Stimulated activated CD4-positive, alpha-beta T cell treated with anti-CD3 and anti-CD28 coated beads, Interleukin-12 subunit alpha, Interleukin-12 subunit beta, amount 100 ng/mL, for 48 hours (primary cell): ENCODE results near the gene UBAC2.
"Not testable (repeated sequence)": the region's sequence is repeated elsewhere in the genome, so short reads cannot be mapped to it uniquely, and the experiment has no call there.

Experiments used
- DNase-seq, 3 donors: peaks; one replicate each; pipeline ENCODE4 v3.0.0-alpha.2; 2020; ENCODE audit warnings: low read depth in 2 of 3, low spot score in 1 of 3

UBAC2 gene

DNA sequence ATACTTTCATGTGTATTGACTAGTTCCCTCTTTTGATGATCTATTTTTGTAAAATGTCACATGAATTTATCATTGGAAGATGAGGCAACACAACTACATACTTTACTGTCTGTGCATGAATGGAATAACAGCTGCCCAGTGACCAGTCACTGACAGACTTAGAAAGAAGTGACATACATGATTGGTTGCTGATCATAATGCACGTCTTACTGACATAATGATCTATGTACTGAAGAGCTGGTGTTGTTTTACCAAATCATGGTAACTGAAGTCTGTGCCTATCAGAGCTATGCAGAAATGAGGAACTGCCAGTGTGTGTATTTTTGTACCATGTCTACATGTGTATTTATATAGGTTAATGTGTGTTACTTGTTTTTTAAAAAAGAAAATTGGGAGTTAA is 31.1 kb downstream of the UBAC2 start:
- no peak for DNase-seq

DNA sequence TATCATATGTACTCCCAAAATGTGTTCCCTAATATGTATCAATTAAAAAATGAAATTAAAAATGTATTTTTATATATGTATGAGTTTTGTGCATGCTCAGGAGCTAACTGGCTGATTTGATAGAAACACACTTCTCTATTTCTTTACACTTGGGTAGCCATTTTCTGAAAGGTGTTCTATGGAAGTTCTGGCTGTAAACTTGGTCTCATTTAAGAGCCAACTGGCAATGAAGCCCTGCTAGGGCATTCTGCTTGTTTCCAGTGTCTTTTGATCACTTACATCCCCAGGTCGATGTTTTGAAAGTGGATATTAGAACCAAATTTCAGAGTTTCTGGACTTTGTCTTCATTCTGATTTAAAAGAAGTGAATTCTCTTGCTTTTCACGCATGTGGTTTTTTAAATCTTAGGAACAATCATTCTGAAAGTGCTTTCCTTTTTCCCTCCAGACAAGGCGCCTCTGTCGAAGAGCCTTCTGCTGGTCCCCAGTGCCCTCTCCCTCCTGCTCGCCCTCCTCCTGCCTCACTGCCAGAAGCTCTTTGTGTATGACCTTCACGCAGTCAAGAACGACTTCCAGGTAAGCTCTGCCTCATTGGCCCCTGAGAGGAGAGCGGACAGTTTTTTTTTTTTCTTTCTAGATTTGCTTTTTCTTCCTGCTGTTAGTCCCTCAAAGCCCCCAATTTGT is 37.5 kb downstream of the UBAC2 start:
- DNase-seq = no peak

GRCh38 chr13:99246100-99246499 is 45.4 kb downstream of the UBAC2 start:
- DNase-seq = no peak

DNA sequence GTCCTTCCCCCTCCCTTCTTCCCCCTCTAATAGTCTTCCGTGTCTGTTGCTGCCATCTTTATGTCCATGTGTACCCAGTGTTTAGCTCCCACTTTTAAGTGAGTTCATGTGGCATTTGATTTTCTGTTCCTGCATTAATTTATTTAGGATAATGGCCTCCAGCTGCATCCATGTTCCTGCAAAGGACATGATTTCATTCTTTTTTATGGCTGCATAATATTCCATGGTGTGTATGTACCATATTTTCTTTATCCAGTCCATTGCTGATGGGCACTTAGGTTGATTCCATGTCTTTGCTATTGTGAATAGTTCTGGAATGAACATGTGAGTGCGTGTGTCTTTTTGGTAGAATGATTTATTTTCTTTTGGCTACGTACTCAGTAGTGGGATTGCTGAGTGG is 48.5 kb downstream of the UBAC2 start:
- not testable (repeated sequence) for DNase-seq

GRCh38 chr13:99249606-99250005 is 49.0 kb downstream of the UBAC2 start:
- not testable (repeated sequence) for DNase-seq

DNA sequence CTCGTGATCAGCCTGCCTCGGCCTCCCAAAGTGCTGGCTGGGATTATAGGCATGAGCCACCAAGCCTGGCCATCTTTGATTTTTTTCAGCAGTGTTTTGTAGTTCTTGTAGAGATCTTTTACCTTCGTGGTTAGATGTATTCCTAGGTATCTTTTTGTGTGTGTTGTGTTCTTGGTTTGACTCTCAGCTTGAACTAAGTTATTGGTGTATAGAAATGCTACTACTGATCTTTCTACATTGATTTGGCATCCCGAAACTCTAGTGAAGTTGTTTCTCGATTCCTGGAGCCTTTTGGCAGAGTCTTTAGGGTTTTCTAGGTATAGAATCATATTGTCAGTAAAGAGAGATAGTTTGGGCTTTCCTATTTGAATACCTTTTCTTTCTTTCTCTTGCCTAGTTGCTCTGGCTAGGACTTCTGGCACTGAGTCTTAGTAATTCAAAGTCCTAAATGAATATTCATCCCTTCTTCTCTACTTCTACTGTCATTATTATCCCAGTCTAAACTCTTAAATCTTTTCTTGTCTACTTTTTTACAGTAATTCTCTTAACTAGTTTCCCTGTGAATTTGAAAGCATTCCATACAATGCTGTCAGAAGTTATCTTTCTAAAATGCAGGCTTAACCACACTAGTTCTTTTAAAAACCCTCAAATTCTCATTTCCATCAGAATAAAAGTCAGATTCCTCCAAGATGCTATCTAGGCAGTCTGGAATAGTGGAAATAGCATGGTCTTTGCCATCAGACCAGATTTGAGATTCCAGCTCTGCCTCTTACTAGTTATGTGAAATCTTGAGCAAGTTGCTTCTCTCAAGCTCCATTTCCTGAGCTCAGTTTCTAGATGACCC is 50.5 kb downstream of the UBAC2 start:
- DNase-seq = no peak

DNA sequence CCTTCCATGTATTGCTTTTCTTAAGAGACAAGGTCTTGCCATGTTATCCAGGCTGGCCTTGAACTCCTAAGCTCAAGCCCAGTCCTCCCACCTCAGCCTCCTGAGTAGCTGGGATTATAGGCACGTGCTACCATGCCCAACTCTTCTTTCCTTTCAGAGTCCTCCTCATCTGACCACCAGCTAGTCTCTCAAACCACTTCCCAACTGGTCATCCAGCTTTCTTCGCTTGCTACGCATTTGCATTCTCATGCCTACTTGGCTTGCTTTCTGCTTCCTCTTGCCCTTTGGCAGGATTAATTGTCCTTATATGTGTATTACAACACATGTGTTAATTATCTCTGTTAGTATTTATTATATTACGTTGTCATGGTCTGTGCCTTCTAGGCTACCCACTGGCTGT is 51.3 kb downstream of the UBAC2 start:
- no peak for DNase-seq

DNA sequence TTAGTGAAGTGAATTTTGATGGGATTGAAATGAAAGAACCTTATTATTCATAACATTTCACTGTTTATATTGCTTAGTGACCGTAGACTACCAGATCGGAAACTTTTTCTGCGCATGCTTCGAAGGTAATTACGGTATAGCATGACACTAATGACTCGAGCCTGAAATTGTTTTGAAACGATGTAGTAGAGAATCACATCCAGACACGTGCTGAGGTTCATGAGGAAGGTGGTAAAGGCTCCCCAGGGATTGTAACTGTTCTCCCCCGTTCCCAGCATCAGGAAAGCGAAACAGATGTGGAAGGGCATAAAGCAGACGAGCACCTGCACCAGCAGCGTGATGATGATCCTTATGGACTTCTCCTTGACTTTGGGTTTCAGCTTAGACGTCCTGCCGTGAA is 54.2 kb downstream of the UBAC2 start:
- no peak for DNase-seq

DNA sequence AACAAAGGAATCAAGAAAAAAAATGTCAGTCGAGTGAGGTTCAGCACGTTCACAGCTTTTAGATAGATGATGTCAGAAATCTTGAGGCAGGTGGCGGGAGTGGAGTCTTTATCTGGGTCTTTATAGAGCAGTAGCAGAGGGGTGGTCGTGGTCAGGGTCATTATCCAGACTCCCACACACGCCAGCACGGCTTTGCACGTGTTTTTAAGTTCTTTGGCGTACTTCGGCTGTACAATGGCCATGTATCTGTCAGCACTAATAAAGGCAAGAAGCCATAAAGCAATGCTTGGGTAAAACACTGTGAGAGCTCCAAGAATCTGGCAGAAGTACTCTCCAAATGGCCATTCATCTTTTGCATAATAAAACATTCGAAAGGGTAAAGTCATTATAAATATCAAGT is 54.6 kb downstream of the UBAC2 start:
- no peak for DNase-seq

DNA sequence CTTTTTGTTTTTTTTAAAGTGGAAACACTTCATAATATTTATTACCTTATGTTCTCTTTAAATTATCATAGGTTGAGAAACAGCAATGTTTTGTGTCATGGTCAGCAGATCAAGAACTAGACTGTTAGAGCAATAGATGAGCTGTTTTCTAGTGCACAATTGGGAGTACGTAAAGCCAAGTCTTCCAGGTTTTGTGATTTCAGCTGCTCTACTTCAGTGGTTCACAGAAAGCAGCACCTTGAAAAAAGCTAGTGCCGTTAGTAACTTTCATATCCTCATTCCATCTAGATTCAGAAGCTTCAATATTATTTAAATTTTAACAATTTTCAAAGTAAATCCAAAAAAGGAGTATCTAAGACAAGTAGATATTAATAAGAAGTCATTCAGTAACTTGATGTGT is 55.6 kb downstream of the UBAC2 start:
- DNase-seq = no peak

- DNase-seq = no peak
Measured at GRCh38 chr13:99256709-99257108, 56.1 kb downstream of the UBAC2 start.

DNA sequence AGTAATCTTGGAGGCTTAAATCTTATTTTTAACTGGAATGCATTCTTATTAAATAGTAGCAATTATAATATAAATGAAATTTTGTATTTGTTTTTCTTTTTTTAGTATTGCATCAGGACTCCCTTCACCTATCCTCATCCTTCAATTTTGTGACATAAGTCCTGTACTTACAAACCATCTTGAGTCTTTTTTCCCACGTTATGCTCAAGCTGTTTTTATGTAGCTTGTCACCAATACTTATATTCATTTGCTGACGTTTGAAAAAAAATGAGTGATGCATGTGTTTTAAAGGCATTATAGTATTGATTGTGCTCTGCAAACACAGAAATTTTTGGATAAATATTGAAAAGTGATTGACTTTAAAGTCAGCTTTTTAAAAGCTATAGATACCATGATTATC is 56.6 kb downstream of the UBAC2 start:
- DNase-seq = no peak

DNA sequence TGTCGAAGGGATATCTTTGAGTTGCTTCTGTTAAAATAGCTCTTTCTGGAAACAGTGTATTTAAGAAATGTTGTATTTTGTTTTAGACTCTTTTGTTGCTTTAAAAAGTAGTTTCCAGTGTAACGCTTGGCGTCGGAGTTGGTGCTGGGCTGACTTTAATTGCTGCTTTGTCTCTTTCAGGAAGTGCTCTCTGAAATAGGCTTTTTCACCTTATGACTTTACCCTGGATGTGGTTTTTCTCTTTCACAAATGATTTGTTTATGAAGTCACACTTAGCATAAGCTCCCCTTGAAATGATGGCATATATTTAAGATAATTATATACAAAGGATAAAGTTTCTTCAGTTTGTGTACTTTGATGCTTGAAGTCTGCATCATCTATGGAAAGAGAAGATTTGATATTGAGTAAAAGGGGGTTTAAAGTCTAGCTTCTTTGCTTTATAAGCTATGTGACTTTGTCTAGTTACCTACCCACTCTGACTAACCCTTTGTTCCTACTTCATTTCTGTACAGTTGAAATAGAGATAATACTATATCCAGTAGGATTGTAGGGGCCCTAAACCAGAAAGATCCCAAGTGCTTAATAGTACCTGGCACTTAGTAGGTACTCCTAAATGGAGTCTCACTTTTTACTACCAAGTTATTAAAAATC is 57.7 kb downstream of the UBAC2 start, which contains the start of gene GPR18:
GPR18 (minus strand) TSS at position 170 of the 651 bp plus-strand sequence. CDS start 2,507 bp downstream, outside the sequence.
- no peak for DNase-seq

GRCh38 chr13:99258946-99259345 is 58.3 kb downstream of the UBAC2 start:
- no peak for DNase-seq

GRCh38 chr13:99260216-99260615 is 59.6 kb downstream of the UBAC2 start:
- no peak for DNase-seq

GRCh38 chr13:99261059-99261458 is 60.4 kb downstream of the UBAC2 start:
- DNase-seq = no peak

DNA sequence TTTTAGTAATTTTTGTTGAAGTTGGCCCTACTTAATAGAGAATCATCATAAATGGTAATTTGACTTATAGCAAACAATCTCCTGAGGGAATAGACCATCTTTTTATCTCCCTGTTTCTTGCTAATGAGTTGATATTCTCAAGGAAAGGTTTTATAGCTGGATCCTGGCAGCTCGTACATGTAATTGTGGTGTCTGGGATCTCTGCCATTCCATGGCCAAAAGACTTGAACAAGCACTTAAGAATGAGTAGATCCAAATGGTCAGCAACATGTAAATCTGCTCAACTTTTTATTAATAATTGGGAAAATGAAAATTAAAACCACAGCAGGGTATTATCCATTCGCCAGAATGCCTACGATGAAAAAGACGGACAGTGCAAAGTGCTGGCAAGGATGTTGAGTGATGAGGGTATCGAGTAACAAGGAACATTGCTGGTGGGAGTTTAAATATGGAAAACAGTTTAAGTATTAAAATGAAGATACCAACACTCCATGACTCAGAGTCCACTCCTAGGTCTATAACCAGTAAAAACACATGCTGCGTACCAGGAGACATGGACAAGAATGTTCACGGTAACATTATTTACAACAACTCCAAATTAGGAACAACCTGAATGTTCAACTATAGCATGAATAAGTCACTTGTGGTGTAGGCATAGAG is 62.6 kb downstream of the UBAC2 start:
- no peak for DNase-seq

DNA sequence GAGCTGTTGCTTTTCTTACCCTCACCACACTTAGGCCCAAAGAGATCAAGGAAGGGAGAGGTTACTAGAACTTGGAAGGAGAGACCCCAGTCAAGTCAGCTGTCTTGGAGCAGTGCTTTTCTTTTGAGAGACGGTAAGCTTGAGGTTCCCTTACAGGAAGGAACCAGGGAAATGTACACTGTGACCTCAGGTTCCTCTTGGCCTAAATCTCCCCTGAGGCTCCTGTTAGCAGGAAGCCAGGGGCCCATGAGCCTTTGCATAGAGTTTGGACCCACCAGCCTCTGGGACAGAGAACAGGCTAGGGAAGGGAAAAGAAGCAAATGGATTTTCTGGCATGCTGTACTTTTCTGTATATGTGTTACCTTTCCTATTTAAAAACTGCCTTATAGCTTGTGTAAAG is 63.4 kb downstream of the UBAC2 start:
- no peak for DNase-seq

DNA sequence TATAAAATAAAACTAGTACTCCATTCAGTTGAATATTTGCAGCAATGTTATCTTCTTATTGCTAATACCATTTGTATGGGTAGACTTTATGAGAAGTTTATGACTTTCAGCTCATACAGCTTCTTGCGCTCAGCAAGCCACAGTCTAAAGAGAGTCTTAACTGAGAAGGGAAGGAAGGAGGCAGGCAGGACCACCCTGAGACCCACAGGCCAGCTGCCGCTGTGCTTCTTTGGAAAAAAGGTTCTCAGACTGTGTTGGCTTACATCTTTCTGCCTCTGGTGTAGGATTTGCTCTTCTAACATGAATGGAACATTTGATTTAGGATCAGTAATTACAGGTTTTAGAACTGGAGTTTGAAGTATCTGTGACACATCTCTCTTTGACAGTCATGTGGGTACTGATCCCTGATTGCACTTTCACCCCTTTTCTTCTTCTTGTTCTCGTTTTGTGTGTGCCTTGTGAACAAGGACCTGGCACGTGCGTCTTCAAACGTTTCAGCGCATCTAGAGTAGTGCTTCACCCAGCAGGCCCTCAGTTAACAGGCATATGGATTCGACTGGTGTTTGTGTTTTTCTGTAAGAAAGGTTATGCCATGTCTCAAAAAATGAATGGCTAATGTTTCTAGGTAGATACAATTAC is 64.6 kb downstream of the UBAC2 start:
- peak; percentile 37 to 59 (median 55) for DNase-seq

- DNase-seq = no peak
Measured at GRCh38 chr13:99265821-99266426, 65.3 kb downstream of the UBAC2 start.

GRCh38 chr13:99266827-99267226 is 66.2 kb downstream of the UBAC2 start:
- no peak for DNase-seq
